GM18511 (cell line): ENCODE measurements around the gene SLIT1.

Experiments
- ATAC-seq: cut with Tn5 transposase; IDR thresholded peaks from one replicate; pipeline ENCODE4 v1.9.1; 2021; ENCODE audit warnings: mild to moderate bottlenecking, moderate library complexity; ENCODE audit not compliant: unreplicated experiment

The SLIT1 gene

DNA sequence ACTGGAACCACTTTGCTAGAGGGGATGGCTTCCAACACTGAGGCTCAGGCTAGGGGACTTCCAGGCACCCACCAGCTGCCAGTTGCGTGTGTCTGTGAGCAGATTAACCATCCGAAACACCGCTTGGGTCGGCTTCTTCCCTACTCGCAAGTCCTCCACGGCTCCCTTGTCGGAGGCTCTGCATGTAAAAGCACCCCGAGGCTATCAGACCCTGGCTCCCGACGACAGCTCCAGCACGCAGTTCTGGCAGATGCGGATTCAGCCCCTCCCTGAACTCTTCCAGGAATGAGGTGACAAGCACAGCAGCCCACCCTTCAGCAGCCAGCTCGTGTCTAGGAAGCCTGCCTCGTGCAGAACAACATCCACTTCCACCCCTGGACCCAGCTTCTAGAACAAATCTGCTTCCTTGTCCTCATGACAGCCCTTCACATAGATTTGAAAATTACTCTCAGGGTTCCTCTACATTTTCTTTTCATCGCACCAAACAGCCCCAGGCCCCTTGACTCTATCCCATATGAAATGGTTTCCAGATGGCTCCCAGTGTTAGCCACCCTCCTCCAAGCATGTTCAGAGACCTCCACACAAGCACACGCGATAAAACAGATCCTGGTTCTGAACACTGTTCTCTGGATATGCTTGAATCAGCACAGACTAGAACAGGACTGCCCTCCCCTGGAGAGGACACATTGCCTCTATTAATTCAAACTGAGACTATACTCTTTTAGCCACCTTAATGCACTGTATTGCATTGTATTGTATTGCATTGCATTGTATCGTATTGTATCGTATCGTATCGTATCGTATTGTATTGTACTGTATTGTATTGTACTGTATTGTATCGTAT, 44.6 kb downstream of the SLIT1 start:
- ATAC-seq = no peak

DNA sequence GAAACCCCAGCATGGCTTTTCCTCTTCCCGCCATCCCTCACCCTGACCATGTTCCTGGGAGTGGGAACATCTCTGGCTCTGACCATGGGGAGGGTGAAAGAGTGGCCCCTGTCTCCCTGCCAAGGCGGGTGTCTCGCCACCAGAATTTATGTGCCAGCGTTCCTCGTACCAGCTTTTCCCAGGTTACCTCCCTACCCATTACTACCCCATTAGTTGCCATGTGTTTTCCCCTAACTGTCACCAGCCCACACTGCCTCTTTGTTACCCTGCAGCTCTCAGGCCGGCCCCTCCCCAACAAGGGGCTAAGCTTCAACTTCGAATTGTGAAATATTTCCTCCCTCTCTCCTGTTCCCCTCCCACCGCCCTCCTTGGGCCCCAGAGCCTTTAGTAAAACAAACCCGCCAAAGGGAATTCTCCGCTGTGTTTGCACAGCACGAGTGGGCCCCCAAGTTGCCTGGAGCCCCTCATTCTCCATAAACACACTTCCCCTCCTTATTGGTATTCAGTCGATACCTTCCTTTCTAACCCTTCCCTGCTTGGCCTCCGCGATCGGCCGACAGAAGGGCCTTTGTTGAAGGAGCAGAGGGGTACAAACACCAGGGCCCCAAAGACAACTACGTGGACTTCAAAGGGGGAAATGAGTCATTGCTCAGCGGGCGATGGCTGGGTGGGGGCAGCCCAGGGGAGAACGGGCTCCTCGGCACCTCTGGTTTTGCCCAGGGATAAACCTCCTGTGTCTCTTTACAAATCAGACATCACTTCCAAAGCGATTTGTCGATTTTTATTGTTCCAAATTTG, 45.5 kb downstream of the SLIT1 start:
- no peak for ATAC-seq

DNA sequence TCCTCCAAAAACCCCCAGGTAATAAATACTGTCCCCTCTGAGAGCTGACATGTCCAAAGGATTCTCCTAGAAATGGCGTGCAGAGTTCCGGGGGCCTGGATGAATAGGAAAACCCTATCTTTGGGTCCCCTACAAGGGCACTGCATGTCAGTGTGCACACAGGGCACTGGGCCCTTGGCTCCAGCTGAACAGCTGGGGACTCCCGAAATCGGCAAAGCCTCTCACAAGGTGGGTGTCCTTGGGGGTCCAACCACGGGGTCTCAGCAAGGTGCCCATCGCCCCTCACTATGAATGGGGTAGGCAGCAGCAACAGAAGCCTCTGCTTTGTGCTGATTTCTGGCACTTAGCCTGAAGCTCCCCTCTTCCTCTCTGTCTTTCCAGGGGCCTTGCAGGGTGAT, 46.1 kb downstream of the SLIT1 start:
- no peak for ATAC-seq

DNA sequence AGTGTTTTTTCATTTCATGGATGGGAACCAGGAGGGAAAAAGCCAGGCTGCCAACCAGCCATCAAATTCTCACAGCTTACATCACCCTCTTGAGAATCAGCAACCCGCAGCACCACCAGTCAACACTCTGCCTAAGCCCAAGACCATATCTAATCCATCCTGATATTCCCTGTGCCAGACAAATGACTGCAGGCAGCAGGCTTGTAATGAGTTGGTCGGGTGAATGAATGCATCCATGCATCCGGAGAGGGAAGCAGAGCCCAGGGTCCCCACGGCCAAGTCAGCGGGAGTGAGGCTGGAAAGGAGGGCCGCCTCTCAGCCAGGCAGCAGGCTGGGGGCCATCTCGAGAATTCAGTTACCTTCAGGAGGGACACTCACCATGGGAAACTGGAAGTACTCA, 46.9 kb downstream of the SLIT1 start:
- no peak for ATAC-seq

DNA sequence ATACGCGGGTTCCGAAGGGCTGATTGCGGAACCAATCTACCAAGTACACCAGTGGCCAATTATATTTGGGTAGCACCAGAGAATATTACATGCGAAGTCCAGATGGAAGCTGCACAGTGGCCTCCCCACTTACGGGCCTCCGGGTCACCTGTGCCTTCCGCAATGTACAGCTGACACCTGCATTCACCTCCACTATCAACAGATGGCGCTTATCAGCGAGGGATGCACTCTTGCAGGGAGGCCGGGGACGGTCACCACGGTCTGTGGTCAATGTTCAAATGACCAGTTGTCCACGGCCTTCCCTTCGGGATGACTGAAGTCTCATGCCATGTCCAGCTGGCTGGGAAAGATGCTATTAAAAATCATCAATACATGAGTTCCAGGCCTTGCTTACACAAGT, 47.6 kb downstream of the SLIT1 start:
- no peak for ATAC-seq

DNA sequence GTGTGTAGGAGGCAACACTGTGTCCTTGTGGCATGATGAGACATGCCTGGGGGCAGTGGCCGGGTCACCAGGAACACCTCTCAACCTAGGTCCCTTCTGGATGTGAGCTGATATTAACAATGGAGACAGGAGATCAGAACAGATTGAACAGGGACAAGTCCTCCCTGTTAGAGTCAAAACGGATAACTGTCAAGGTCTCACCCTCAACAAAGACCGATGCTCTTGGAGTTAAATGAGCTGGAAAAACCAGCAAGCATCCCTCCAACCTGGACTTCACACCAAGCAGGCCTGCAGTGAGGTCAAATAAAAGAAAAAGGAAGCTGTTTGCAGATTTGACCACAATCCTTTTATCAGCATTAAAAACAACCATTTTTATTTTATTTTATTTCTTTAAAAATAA, 49.0 kb downstream of the SLIT1 start:
- ATAC-seq = no peak

DNA sequence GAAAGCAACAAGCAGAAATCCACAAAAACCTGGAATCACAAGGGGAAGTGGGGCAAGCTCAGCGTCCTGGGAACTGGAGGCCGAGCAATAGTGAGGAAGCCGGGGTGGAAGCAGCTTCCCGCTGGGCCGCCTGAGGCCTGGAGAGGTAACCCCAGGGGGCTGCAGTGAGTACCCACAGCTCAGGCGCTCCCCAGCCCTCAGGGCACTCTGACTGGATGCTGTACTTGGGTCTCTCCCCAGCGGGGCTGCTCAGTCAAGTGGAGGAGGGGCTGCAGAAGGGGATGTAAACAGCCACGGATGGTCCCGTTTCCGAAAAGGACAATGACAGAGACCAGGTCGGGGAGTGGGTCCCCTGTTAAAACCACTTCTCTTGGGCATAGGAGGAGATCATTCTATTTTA, 50.3 kb downstream of the SLIT1 start:
- no peak for ATAC-seq

DNA sequence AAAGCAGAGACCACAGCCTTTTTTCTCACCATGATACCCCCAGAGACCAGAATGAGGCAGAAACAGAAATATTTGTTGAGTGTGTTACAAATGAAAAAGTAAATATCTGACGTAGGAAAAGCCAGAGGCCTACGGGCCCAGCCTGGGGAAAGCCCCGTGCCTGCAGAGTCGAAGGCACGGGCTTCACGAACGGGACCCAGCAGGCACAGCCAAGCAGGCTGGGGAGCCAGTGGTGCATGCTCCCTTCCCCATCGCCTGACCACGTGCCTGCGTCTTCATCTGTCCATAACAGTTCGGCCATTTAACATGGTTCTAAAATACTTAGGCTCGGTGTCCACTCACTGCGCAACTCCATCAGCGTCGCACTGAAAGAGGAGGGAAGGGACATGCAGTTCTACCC, 50.8 kb downstream of the SLIT1 start:
- ATAC-seq = no peak

DNA sequence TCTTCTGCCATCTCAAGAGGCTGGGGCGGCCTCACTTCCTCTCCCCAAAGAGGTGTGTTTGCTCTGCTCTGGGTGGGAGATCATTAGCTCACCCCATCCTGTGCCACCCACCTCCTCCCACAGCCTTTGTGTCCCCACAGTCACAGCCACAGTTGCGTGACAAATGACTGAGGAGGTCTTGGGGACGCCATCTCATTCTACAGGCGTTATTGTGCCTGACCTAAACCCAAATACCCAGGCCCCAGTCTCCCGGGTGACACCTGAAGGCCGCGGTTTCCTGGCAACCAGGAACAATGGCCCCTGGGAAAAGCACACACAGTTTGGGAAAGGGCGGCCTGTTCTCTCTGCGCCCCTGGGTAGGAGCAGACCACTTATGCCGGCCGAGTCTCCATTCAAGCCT, 51.6 kb downstream of the SLIT1 start:
- ATAC-seq = no peak

DNA sequence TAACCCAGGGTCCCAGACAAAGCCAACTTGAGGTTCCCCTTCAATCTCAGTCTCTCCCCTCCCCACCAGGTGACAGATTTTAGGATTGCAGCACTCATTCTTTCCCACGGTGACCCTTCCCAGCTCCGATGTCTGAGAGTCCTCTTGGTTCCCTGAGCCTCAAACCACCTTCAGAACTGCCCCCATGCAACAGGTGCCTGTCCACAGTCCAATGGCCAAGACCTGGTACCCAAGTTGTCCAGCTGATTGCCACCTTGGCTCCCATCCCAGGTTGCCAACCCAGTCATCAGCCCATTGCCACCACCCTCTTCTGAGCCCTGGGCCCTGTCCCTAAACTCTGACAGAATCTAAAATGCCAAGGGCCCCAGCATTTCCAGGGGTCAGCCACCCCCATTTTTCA, 53.5 kb downstream of the SLIT1 start:
- no peak for ATAC-seq

DNA sequence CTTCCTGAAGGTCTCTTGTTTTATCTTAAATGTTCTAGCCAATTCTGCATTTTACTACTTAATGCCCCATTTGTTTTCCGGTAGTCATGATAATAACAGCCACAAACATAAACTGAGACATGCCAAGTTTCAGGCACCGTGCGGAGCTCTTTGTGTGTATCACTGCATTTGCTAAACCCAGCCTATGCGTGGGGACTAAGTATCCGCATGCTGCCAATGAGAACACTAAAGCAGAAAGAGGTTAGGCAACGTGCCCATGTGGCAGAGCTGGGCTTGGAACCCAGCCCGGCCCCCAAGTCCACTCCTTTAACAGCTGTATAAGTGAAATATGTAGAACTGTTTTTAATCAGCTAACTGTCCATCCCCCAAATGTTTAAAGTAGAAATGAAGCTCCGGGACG, 54.1 kb downstream of the SLIT1 start:
- ATAC-seq = no peak

DNA sequence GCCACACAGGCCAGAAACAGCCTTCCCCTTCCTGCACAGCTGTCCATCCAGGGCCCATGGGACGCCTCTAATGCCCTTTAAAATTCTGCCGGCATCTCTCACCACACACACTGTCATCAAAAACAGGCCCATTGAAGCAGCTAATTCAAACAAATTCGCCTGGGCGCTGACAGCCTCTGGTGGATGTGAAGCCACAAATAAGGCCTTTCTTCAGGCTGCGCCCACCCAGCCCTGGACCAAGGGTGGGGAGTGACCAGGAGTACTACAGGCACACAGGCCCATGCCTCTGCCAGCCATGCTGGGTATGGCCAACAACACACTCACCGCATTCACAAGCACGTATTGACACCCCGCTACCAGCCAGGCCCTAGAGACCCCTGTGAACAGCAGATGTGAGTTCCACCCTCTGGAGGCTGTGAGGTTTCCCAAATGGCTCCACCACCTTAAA, 54.6 kb downstream of the SLIT1 start:
- no peak for ATAC-seq

DNA sequence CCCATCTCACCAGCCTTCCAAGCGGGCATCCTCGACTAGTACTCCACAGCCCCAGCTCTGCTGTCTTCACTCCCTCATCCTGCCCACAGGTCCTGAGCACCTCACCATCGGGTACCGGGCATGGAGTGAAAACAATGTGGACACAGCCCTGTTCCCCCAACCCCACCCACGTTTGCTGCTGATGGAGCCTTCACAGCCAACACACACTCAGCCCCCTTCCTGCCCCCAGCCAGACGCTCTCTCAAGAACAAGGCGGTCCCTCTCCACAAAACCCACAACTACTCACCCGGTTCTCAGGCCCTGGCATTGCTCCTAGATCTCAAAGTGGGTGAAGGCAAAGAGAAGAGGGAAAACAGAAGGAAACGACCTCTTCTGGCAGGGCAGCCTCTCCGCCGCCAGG, 56.1 kb downstream of the SLIT1 start:
- no peak for ATAC-seq

DNA sequence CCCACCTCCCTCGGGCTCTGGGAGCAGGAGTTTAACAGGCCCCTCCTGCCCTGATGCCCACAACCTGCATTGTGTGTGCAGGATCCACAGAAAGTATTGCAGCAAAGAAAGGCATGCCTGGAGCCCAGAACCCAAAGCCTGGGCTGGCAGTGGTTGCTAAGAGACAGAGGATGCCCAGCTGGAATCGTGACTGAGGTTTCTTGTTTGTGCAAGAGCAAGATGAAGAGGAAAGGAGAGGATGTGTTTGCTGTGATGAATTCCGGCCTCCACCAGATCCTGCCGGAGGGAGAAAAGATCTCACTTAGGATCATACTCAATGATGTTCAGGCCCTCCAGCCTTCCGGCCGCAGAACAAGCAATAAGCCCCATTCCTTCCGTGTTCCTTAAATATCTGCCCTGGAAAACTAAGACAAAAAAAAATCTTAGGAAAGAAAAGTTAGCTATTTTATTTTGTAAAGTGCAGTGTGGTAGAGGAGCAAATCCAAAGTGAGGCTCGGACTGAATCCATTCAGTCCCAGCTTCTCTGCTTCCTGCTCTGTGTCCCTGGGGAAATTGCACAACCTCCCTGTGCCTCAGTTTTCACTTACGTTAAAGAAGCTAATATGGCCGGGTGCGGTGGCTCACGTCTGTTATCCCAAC, 57.1 kb downstream of the SLIT1 start:
- ATAC-seq = no peak

DNA sequence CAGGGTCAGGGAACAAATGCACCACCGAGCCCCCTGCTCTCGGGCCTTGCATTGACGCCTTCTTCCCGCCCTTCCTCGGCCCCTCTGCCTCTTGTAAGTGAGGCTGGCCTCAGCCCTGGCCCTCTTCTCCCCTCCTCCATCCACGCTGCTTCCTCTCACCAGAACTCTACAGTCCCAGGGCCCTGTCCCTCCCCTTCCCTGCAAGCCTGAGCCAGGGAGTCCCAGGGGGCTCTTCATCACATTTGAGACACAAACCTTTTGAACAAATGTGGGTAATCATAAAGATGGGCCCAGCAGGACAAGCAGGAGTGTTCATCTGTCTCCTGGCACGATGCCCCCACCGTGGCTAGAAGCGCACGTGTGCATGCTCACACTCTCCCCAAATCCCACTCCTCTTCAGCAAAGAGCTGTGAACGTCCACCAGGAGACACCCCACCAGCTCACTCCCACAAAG, 57.7 kb downstream of the SLIT1 start:
- ATAC-seq = no peak

DNA sequence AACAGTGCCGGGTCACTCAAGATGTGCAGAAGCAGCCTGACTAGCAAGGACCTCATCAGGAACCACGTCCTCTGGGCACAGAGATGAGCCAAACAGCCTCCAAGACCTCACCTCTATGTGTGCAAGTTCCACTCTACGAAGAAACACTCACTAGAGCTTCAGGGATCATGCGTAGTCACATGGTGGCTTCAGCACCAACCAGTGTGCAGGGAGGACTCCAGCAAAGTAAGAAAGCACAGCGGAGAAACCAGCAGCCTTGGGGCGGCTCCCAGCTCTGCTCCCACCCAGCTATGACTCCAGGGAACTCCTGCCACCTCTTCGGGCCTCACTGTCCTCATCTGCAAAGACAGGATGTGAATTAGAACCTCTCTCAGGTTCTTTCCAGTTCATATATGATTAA, 58.2 kb downstream of the SLIT1 start:
- ATAC-seq = no peak

DNA sequence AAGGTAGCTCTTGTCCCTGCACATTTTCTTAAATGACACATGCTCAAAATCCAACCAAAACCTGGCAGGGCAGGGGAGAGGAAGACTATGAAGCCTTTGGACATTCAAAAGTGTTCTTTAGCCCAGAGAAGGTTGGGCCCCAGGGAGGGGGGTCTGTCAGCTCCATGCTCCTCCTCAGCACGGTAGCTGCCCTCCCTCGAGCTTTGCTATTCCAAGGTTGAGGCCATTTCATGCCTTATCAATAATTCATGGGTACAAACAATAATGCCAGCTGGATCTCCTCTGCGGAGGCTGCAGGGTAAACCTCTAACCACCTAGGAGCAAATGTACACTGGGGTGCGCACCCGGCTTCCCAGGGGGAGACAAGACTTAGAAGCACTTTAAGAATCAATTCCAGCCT, 61.5 kb downstream of the SLIT1 start:
- ATAC-seq = no peak

DNA sequence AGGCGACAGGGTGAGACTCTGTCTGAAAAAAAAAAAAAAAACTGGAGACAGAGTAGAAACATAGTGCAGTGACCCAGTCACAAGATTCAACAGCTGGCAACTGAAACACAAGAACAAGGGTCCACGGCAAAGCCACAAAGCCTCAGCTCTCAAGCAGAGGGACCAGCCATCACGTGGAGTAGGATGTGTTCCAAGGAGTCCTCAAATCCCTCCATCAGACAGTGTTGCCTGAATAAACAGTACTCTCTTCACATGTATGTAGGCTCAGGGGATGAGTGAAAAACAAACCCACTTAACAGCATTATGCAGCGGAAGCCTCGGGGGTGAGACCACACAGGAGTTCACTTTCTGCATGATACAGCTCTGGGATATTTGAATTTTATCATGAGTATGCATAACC, 62.0 kb downstream of the SLIT1 start:
- ATAC-seq = no peak

DNA sequence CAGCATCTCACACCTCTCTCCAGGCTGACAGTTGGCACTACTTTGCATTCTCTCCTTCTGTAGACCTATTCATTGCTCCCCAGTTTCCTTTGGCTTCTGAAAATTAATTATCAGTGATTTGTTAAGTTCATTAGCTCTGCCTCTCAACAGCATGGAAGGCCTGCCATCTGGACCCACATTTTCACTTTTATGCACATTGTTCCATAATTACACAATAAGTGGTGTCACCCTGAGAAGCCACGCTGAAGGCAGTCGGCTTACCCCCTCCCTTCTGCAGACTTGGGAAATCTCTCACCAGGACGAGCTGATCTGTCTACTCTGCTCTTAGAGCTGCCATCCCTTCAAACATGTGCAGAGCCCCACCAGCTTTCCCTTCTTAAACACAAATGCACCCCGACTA, 64.7 kb downstream of the SLIT1 start:
- no peak for ATAC-seq

DNA sequence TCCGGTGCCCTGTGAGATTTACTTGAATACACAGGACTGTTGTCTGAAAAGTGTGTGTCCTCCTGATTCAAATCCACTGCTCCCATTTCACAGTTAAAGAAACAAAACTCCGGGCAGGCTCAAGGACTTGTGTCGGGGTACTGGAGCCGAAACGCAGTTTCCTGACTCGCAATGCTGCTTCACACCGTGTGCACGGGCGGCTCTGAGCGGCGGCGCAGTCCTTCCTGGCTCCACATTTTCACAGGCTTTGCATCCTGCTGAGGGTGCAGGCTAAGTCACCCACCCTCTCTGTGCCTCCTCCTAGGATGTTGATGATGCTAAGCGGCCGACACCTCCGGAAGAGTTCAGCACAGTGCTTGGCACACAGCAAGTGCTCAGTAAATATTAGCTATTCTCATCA, 65.4 kb downstream of the SLIT1 start:
- no peak for ATAC-seq

DNA sequence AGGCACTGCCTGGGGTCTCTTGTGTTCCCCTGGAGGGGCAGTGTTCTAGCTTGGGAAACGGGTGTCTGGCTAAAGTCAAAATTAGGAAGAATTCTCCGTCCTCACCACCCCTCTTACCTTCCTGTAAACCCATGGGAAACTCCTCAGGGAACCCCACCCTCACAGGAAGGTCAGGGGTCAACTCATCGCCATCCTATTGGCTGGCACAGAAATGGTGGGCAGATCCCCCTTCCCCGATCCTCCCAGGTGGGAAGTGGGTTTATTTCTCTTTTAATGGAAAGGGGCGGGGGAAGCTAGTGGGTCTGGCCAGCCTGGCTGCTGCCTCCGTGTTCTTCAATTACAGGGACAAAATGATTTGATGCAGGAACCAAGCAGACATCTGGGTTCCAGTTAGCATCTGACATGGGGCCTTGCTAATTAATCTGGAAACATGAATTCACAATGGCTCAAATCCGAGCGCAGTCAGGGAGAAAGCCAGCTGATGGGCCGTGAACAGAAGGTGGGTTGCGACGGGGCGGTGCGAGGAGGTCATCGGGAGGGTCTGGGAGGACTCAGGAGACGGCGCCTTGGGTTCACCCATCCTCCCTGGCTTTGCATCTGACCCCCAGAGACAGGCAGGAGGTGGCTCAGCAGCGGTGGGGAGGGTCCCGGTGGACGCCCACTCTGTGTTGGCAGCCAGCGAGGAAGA, 66.6 kb downstream of the SLIT1 start:
- no peak for ATAC-seq
